ENCODE data around the gene CCNY. TPM values are rescaled to one million over a fixed set of nuclear protein-coding genes. Genes with fewer than 3 reads are reported as not detected.

CCNY gene
- total RNA-seq, 2 donors from 2014 or later: 40.1 to 84.6 TPM

DNA sequence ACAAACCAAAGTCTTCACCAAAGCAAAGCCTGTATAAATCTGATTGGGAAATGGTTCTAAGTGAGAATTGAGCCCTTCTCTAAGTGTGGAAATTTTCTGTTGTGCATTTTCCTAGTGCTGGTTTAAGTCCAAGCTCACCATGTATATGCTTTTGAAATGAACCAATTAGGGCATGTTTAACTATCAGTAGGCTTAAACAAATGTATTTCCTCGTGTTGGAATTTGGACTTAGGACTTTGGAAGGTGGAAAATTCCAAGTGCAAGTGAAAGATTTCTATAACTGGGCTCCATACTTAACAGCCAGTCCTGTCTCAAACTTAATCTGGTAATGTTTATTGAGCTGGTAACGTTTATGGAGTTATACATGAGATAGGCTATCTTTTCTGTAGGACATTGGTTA, 28.5 kb downstream of the CCNY start:
- Histone ChIP-seq H3K9me3 (no peaks in the 10 kb centered on the region), H3K4me3 (no peak overlapping the region), H3K36me3 (no peaks in the 10 kb centered on the region), H3K27me3 (replicated peaks; ENCODE audit: insufficient read depth) (no peaks in the 10 kb centered on the region), H3K4me1 (ENCODE audit: control insufficient read depth in 1 of 2, low read depth in 2 of 2) (peaks cover 16 to 21% of the 10 kb centered on the region in 2 donors), H3K27ac (no peak overlapping the region)
- ATAC-seq (ENCODE audit: insufficient number of reproducible peaks, low FRiP score, low read depth): no peak
- TF ChIP-seq, protein P1, sequence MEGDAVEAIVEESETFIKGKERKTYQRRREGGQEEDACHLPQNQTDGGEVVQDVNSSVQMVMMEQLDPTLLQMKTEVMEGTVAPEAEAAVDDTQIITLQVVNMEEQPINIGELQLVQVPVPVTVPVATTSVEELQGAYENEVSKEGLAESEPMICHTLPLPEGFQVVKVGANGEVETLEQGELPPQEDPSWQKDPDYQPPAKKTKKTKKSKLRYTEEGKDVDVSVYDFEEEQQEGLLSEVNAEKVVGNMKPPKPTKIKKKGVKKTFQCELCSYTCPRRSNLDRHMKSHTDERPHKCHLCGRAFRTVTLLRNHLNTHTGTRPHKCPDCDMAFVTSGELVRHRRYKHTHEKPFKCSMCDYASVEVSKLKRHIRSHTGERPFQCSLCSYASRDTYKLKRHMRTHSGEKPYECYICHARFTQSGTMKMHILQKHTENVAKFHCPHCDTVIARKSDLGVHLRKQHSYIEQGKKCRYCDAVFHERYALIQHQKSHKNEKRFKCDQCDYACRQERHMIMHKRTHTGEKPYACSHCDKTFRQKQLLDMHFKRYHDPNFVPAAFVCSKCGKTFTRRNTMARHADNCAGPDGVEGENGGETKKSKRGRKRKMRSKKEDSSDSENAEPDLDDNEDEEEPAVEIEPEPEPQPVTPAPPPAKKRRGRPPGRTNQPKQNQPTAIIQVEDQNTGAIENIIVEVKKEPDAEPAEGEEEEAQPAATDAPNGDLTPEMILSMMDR (IDR thresholded peaks at IDR 0.05): no peak
- DNase-seq (ENCODE audit: low spot score): no peak

DNA sequence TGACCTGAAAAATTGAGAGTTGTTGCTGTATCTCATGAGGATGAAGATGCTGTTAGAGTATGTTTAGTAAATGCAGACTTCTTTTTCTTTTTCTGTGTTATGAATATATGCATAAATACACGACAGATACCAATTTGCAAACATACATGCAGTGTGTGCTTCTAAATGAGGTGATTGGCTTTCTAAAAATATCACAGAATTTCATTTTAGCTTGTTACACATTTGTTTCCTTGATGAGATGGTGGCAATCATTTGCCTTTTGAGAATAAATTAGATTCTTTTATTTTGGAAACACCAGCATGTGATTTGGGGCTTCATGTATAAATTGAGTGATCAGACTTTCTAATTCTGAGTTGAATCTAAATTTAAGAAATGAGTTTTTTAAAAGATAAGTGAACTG, 29.7 kb downstream of the CCNY start:
- no peak for DNase-seq (ENCODE audit: low spot score)
- Histone ChIP-seq H3K36me3 (no peaks in the 10 kb centered on the region), H3K27ac (no peak overlapping the region), H3K27me3 (replicated peaks; ENCODE audit: insufficient read depth) (no peaks in the 10 kb centered on the region), H3K4me1 (ENCODE audit: control insufficient read depth in 1 of 2, low read depth in 2 of 2) (peaks cover 16 to 21% of the 10 kb centered on the region in 2 donors), H3K4me3 (no peak overlapping the region), H3K9me3 (no peaks in the 10 kb centered on the region)
- no peak for ATAC-seq (ENCODE audit: insufficient number of reproducible peaks, low FRiP score, low read depth)
- TF ChIP-seq, protein P1 (IDR thresholded peaks at IDR 0.05): no peak

DNA sequence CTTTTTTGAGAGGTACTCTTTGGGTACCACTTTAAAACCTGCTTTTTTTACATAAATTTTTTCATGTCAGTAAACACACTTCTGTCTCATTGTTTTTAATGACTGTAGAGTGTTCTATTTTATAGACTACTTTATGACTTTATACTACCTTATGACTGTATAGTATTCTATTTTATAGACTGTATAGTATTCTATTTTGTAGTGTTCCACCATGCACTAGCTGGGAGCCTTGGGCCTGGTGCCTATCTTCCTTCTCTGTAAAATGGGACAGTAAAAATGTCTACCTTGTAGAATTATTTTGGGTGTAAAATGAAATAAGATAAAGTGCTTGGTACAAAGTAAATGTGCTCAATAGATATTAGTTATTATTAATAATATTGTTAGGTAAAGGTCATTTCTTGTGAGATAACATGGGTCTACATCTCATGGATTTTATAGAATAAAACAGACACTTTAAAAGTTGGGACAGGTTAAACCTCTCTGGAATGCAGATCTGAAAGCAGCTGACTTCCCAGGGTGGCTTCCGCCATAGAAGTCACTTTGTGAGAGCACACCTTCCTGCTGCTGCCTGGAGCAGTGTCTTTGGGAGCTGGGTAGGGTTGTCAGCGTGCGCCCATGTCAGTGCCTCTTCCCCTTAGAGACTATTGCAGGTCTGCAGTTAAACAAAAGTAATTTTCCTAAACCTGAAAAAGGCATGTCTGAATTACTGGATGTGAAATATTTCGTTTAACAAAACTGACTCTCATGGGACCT, 31.0 kb downstream of the CCNY start:
- Histone ChIP-seq H3K27me3 (replicated peaks; ENCODE audit: insufficient read depth) (no peaks in the 10 kb centered on the region), H3K4me1 (ENCODE audit: control insufficient read depth in 1 of 2, low read depth in 2 of 2) (peaks cover 21 to 23% of the 10 kb centered on the region in 2 donors), H3K9me3 (no peaks in the 10 kb centered on the region), H3K36me3 (no peaks in the 10 kb centered on the region), H3K27ac (no peak overlapping the region), H3K4me3 (no peak overlapping the region)
- no peak for DNase-seq (ENCODE audit: low spot score)
- TF ChIP-seq, protein P1 (IDR thresholded peaks at IDR 0.05): no peak
- ATAC-seq (ENCODE audit: insufficient number of reproducible peaks, low FRiP score, low read depth): no peak

DNA sequence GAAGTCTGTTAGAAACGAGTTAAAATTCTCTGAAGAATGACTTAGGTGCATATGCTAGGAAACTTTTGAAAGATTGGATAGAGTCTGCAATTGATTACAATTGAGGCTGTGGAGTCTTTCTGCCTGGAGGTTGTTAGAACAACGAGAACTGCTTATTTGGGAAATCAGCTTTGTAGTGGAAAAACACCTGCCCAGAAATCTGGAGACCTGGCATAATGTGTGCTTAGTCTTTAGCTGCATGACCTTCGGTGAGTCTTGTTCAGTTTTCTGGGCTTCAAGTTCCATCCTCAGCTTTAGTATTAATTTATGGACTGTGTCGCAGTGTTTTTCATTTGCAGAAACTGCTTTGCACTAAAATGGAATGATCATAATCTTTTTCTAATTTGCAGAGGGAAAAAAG, 31.7 kb downstream of the CCNY start:
- DNase-seq (ENCODE audit: low spot score): no peak
- no peak overlapping the region for H3K4me3 ChIP-seq
- no peaks in the 10 kb centered on the region for H3K36me3 ChIP-seq
- ATAC-seq (ENCODE audit: insufficient number of reproducible peaks, low FRiP score, low read depth): no peak
- no peaks in the 10 kb centered on the region for H3K9me3 ChIP-seq
- no peaks in the 10 kb centered on the region for H3K27me3 ChIP-seq (replicated peaks; ENCODE audit: insufficient read depth)
- H3K27ac ChIP-seq: no peak overlapping the region
- H3K4me1 ChIP-seq (ENCODE audit: control insufficient read depth in 1 of 2, low read depth in 2 of 2): peaks cover 21 to 28% of the 10 kb centered on the region in 2 donors
- TF ChIP-seq, protein P1 (IDR thresholded peaks at IDR 0.05): no peak

DNA sequence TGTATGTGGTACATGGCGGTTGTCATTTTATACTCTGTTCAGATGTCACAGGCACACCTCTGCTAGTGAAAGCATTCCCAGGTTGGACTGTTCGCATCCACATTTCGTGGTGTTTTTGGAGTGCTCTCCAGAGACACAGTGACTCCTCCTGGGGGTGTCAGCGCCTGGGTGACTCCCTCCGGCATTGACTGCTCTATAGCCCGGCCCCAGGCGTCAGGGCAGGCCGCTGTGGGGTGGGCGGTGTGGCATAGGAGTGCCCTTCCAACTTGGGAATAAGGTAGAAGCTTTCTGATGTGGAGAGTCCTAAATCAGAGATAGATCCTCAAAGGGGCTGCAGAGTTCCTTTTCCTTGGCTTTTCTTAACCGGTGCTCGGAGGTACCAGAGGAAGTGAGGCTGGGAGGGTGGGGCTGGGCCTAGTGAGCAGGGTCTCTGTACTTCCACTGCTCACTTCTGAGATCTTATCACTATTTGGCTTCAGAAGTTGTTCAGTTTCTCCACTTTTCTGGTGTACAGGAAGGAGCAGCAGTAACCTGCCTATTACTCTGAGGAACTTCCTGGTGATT, 32.3 kb downstream of the CCNY start:
- Histone ChIP-seq H3K36me3 (no peaks in the 10 kb centered on the region), H3K27me3 (replicated peaks; ENCODE audit: insufficient read depth) (no peaks in the 10 kb centered on the region), H3K4me1 (ENCODE audit: control insufficient read depth in 1 of 2, low read depth in 2 of 2) (peaks cover 21 to 28% of the 10 kb centered on the region in 2 donors), H3K9me3 (no peaks in the 10 kb centered on the region), H3K4me3 (no peak overlapping the region), H3K27ac (peak overlapping the region in 1 of 2 donors; percentile 29)
- TF ChIP-seq, protein P1 (IDR thresholded peaks at IDR 0.05): no peak
- no peak for DNase-seq (ENCODE audit: low spot score)
- no peak for ATAC-seq (ENCODE audit: insufficient number of reproducible peaks, low FRiP score, low read depth)
